H1 (cell line): Measurements from ENCODE around the gene KDELR1. TPM values are rescaled to one million over a fixed set of nuclear protein-coding genes. Genes with fewer than 3 reads are reported as not detected.

ENCODE experiments used
- CTCF ChIA-PET: fragments of 300-600 bp; sonication (Branson Sonifier 250); formaldehyde crosslinking; loops from one replicate; lab custom pipeline; 2021; ENCODE audit not compliant: partially characterized antibody; lab: Charles Lee
- POLR2A ChIA-PET: fragments of 300-600 bp; sonication (Branson Sonifier 250); formaldehyde crosslinking; loops from one replicate; lab custom pipeline; 2021; ENCODE audit warnings: inconsistent platforms; ENCODE audit not compliant: partially characterized antibody; lab: Charles Lee
- DNase-seq, 2 experiments: peaks; one replicate each; pipeline versions ENCODE4 v3.0.0 to v3.0.0-alpha.2; 2010 to 2022; ENCODE audit warnings: low spot score in 2 of 2, low read depth in 1 of 2, mixed read lengths in 1 of 2
- FAIRE-seq: peaks from 2 replicates; lab custom pipeline; 2011; peaks lifted over from hg19 to GRCh38; lab: Jason Lieb, UNC
- H2AFZ ChIP-seq: 2 replicates; pipeline ENCODE4 v1.8.1; 2012; ENCODE audit warnings: low read length, inconsistent platforms
- H2AK5ac ChIP-seq: 2 replicates; pipeline ENCODE4 v1.6.1; 2013; ENCODE audit warnings: low read depth, low read length
- H2BK120ac ChIP-seq: replicated peaks from 2 replicates; pipeline ENCODE3; 2013; ENCODE audit warnings: low read depth, low read length, inconsistent platforms
- H2BK12ac ChIP-seq: 2 replicates; pipeline ENCODE4 v1.6.1; 2013; ENCODE audit warnings: low read depth, low read length
- H2BK15ac ChIP-seq: 2 replicates; pipeline ENCODE4 v1.6.1; 2013; ENCODE audit warnings: low read length
- H2BK20ac ChIP-seq: 2 replicates; pipeline ENCODE4 v1.6.1; 2013; ENCODE audit warnings: low read length
- H2BK5ac ChIP-seq: 2 replicates; pipeline ENCODE4 v1.6.1; 2013; ENCODE audit warnings: low read depth, low read length
- H3K14ac ChIP-seq: 2 replicates; pipeline ENCODE4 v1.6.1; 2013; ENCODE audit warnings: inconsistent platforms; ENCODE audit not compliant: insufficient read length
- H3K18ac ChIP-seq: 2 replicates; pipeline ENCODE4 v1.6.1; 2013; ENCODE audit warnings: low read length; ENCODE audit errors: extremely low read depth
- H3K23ac ChIP-seq: 2 replicates; pipeline ENCODE4 v1.6.1; 2013; ENCODE audit warnings: inconsistent platforms; ENCODE audit not compliant: insufficient read length
- H3K23me2 ChIP-seq: 2 replicates; pipeline ENCODE4 v1.6.1; 2013; ENCODE audit warnings: low read depth, low read length
- H3K27ac ChIP-seq: 2 replicates; pipeline ENCODE4 v1.6.1; 2011; ENCODE audit warnings: low read depth, low read length, inconsistent platforms
- H3K27me3 ChIP-seq, 4 experiments: replicated peaks in 1 of 4; 1 replicate in 1 of 4; 2 replicates in 3 of 4; pipeline versions ENCODE4 v1.6.1 to v1.8.1; 2011 to 2013; ENCODE audit warnings: low read length in 3 of 4, mild to moderate bottlenecking in 3 of 4, inconsistent platforms in 2 of 4, mixed read lengths in 2 of 4, moderate library complexity in 1 of 4; ENCODE audit not compliant: control insufficient read depth in 3 of 4, insufficient read depth in 3 of 4; ENCODE audit errors: extremely low read depth in 1 of 4
- H3K36me3 ChIP-seq, 4 experiments: 2 replicates each; pipeline versions ENCODE4 v1.6.1 to v1.8.1; 2011 to 2013; ENCODE audit warnings: mild to moderate bottlenecking in 4 of 4, low read length in 3 of 4, moderate library complexity in 2 of 4, control low read depth in 1 of 4, inconsistent platforms in 1 of 4; ENCODE audit not compliant: insufficient read depth in 4 of 4, control insufficient read depth in 2 of 4
- H3K4ac ChIP-seq: replicated peaks from 2 replicates; pipeline ENCODE3; 2013; ENCODE audit warnings: low read length, low read depth, mixed read lengths, inconsistent platforms; ENCODE audit not compliant: insufficient read length
- H3K4me1 ChIP-seq, 4 experiments: replicated peaks in 1 of 4; 1 replicate in 1 of 4; 2 replicates in 3 of 4; pipeline versions ENCODE4 v1.6.1 to v1.8.1; 2011 to 2013; ENCODE audit warnings: low read length in 3 of 4, inconsistent platforms in 2 of 4, mixed read lengths in 1 of 4; ENCODE audit not compliant: insufficient read depth in 4 of 4, control insufficient read depth in 3 of 4
- H3K4me2 ChIP-seq, 2 experiments: 2 replicates each; pipeline versions ENCODE4 v1.6.1 to v1.8.1; 2011 to 2013; ENCODE audit warnings: low read depth in 2 of 2, low read length in 2 of 2, control low read depth in 1 of 2, inconsistent platforms in 1 of 2, mild to moderate bottlenecking in 1 of 2; ENCODE audit not compliant: insufficient read depth in 1 of 2
- H3K4me3 ChIP-seq, 4 experiments: fragments of 200-600, 300-600 bp in 1 of 4; sonication (generic), shearing (Covaris generic), sonication (Bioruptor Twin) in 1 of 4; 2 replicates each; pipeline versions ENCODE4 v1.5.1 to v1.8.1; 2011 to 2016; ENCODE audit warnings: low read length in 4 of 4, low read depth in 3 of 4, control low read depth in 2 of 4, inconsistent platforms in 2 of 4, mild to moderate bottlenecking in 2 of 4, mixed read lengths in 1 of 4, moderate library complexity in 1 of 4; ENCODE audit not compliant: insufficient read depth in 2 of 4; ENCODE audit errors: extremely low read depth in 1 of 4
- H3K56ac ChIP-seq: replicated peaks from 2 replicates; pipeline ENCODE3; 2013; ENCODE audit warnings: low read depth, mild to moderate bottlenecking, mixed read lengths, low read length, inconsistent platforms; ENCODE audit not compliant: insufficient read length
- H3K79me1 ChIP-seq: 2 replicates; pipeline ENCODE4 v1.6.1; 2013; ENCODE audit warnings: low read depth, low read length, control low read depth
- H3K79me2 ChIP-seq, 2 experiments: 2 replicates each; pipeline versions ENCODE4 v1.6.1 to v1.8.1; 2012 to 2013; ENCODE audit warnings: low read length in 2 of 2, mild to moderate bottlenecking in 2 of 2, inconsistent platforms in 1 of 2; ENCODE audit not compliant: insufficient read depth in 2 of 2, control insufficient read depth in 1 of 2
- H3K9ac ChIP-seq, 4 experiments: replicated peaks in 1 of 4; 1 replicate in 1 of 4; 2 replicates in 3 of 4; pipeline versions ENCODE4 v1.6.1 to v1.8.1; 2011 to 2013; ENCODE audit warnings: low read depth in 3 of 4, low read length in 3 of 4, control low read depth in 2 of 4, mild to moderate bottlenecking in 2 of 4, moderate library complexity in 2 of 4, inconsistent platforms in 1 of 4; ENCODE audit errors: extremely low read depth in 1 of 4
- H3K9me3 ChIP-seq, 2 experiments: 2 replicates each; pipeline versions ENCODE4 v1.6.1 to v1.8.1; 2012 to 2013; ENCODE audit warnings: mild to moderate bottlenecking in 2 of 2, moderate library complexity in 2 of 2, control low read depth in 1 of 2, inconsistent platforms in 1 of 2, low read depth in 1 of 2, low read length in 1 of 2, mixed read lengths in 1 of 2; ENCODE audit not compliant: insufficient read depth in 2 of 2
- H4K20me1 ChIP-seq, 2 experiments: replicated peaks in 1 of 2; 2 replicates each; pipeline versions ENCODE3 to v1.8.1; 2011 to 2013; ENCODE audit warnings: inconsistent platforms in 2 of 2, low read length in 2 of 2, mild to moderate bottlenecking in 1 of 2; ENCODE audit not compliant: insufficient read depth in 2 of 2, control insufficient read depth in 1 of 2
- H4K5ac ChIP-seq: 2 replicates; pipeline ENCODE4 v1.6.1; 2013; ENCODE audit warnings: low read length, low read depth, mixed read lengths, inconsistent platforms; ENCODE audit not compliant: insufficient read length
- H4K8ac ChIP-seq: 2 replicates; pipeline ENCODE4 v1.8.0; 2013; ENCODE audit warnings: mild to moderate bottlenecking, moderate library complexity, low read length, inconsistent platforms; ENCODE audit not compliant: insufficient read depth; ENCODE audit errors: extremely low read depth
- H4K91ac ChIP-seq: replicated peaks from 2 replicates; pipeline ENCODE3; 2013; ENCODE audit warnings: low read length, mixed read lengths, inconsistent platforms; ENCODE audit not compliant: insufficient read length
- MAFK ChIP-seq: IDR thresholded peaks from 2 replicates; pipeline ENCODE4 v1.6.1; 2012; ENCODE audit warnings: low read depth, mild to moderate bottlenecking, improper control_type of control experiment, low read length
- POLR2A ChIP-seq, 2 experiments: IDR thresholded peaks; 1 replicate in 1 of 2; 2 replicates in 1 of 2; pipeline ENCODE4 v1.6.1; 2011; ENCODE audit warnings: low read depth in 2 of 2, low read length in 2 of 2, mild to moderate bottlenecking in 2 of 2; ENCODE audit errors: control extremely low read depth in 1 of 2
- RXRA ChIP-seq: IDR thresholded peaks from 2 replicates; pipeline ENCODE4 v1.6.1; 2011; ENCODE audit warnings: low read depth, mild to moderate bottlenecking, low read length, moderate library complexity; ENCODE audit not compliant: insufficient read depth
- SP4 ChIP-seq: IDR thresholded peaks from 2 replicates; pipeline ENCODE4 v1.6.1; 2012; ENCODE audit warnings: low read length, inconsistent platforms
- SRF ChIP-seq: IDR thresholded peaks from 2 replicates; pipeline ENCODE4 v1.6.1; 2011; ENCODE audit warnings: mild to moderate bottlenecking, low read depth, low read length, moderate library complexity
- WGBS, 2 experiments: shearing (Covaris generic) in 1 of 2; methylation state at CpG; one replicate each; pipeline versions ENCODE4 v1.1.6 to v1.1.7; 2013 to 2015; ENCODE audit warnings: low lambda C conversion rate in 2 of 2, mixed read lengths in 2 of 2, inconsistent platforms in 1 of 2, low coverage in 1 of 2, missing lambda C conversion rate in 1 of 2; ENCODE audit not compliant: insufficient replicate concordance in 2 of 2, insufficient coverage in 1 of 2, insufficient read length in 1 of 2; ENCODE audit errors: extremely low coverage in 1 of 2, missing lambda C conversion rate in 1 of 2; 5-methylcytosine and 5-hydroxymethylcytosine counted together
- polyA plus RNA-seq, 7 experiments: library from polyadenylated mRNA; depleted of rRNA in 3 of 7; stranded (reverse) in 5 of 7; unstranded in 2 of 7; fragments of >200 nt in 5 of 7; fragments of 200-250 nt in 2 of 7; gene quantifications; 1 replicate in 5 of 7; 2 replicates in 1 of 7; 4 replicates in 1 of 7; pipeline versions ENCODE4 v1.2.1 to v1.2.3, GENCODE V29; 2011 to 2013; ENCODE audit warnings: missing spikeins in 2 of 7, mixed read lengths in 2 of 7
- total RNA-seq: library from RNA; stranded (reverse); fragmentation: NEBNext Ultra II Directional; extraction: Animal tissue kit (Norgen Biotek cat#: 25700); gene quantifications from 2 replicates; pipeline ENCODE4 v1.2.1, GENCODE V29; 2021

KDELR1 gene
- total and polyA plus RNA-seq, 2 of the 8 experiments (the other 6 are each of a cell fraction or from before 2014, with no cell fraction given): 225 to 231 TPM

DNA sequence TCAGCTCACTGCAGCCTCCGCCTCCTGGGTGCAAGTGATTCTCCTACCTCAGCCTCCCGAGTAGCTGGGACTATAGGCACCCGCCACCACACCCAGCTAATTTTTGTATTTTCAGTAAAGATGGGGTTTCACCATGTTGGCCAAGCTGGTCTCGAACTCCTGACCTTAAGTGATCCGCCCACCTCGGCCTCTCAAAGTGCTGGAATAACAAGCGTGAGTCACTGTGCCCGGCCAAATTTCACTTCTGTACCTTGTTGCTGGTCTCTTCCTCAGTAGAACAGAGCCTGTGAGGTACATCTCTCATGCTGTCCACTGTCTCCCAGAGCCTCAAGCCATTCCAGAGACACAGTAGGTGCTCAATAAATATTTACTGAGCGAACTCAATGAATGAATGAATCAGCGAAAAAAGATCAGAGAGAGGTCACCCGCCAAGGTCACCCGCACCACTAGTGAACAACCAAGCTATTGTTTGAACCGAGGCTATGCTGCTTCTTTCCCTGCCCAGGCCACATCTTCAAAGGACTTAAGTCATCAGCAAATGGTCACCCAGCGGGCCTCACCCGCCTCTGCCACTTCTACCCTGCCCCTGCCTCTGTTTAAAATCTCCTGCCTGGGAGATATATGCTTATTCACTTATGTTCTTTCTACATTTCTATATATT is 36.9 kb downstream of the KDELR1 start:
- H4K91ac ChIP-seq: no peak overlapping the region
- H3K14ac ChIP-seq: no peak overlapping the region
- no peak overlapping the region for H2BK15ac ChIP-seq
- no peak overlapping the region for H3K4me3 ChIP-seq
- ChIA-PET CTCF (interaction anchor here (0.6 to 2.1 kb wide), 5 partner anchors 8 to 46 kb away, joined by 3 to 5 read pairs (median 3); partner anchors contain the start of gene KDELR1), POLR2A (interaction anchor here (1.3 to 1.5 kb wide), 2 partner anchors 9 to 40 kb away, joined by 3 to 10 read pairs; partner anchors contain the start of genes SYNGR4 and TMEM143)
- H3K18ac ChIP-seq: no peak overlapping the region
- no peak overlapping the region for H3K27ac ChIP-seq
- no peaks in the 10 kb centered on the region for H4K20me1 ChIP-seq
- no peak overlapping the region for H3K56ac ChIP-seq
- no peak overlapping the region for H2BK20ac ChIP-seq
- WGBS, 2 experiments: 90% methylated on average over 14 of the region's 15 CpGs; no CpG with 5 or more reads in 1 of the 2 experiments
- no peaks in the 10 kb centered on the region for H3K9me3 ChIP-seq
- H3K79me2 ChIP-seq: no peaks in the 10 kb centered on the region
- no peak overlapping the region for H3K23ac ChIP-seq
- no peak overlapping the region for H2BK120ac ChIP-seq
- no peaks in the 10 kb centered on the region for H3K36me3 ChIP-seq
- no peaks in the 10 kb centered on the region for H3K23me2 ChIP-seq
- H4K5ac ChIP-seq: no peak overlapping the region
- H3K9ac ChIP-seq: no peak overlapping the region
- no peak overlapping the region for H2AFZ ChIP-seq
- TF ChIP-seq SP4 (no peak), RXRA (no peak), MAFK (no peak), POLR2A (IDR thresholded peaks at IDR 0.05; ENCODE audit: control extremely low read depth in 1 of 2, low read depth in 2 of 2, low read length in 2 of 2) (no peak), SRF (no peak)
- H3K4me2 ChIP-seq: no peak overlapping the region
- no peaks in the 10 kb centered on the region for H3K27me3 ChIP-seq
- no peak overlapping the region for H3K4ac ChIP-seq
- no peaks in the 10 kb centered on the region for H3K4me1 ChIP-seq
- no peak overlapping the region for H2BK5ac ChIP-seq
- no peak overlapping the region for H2BK12ac ChIP-seq
- DNase-seq (no peak), FAIRE-seq (no peak)
- H4K8ac ChIP-seq: 0 out of 2 replicates have a peak overlapping the region, but pooled peaks have one; percentile 57
- no peak overlapping the region for H2AK5ac ChIP-seq
- no peaks in the 10 kb centered on the region for H3K79me1 ChIP-seq
